Measurements from ENCODE around the gene KRT81.

GRCh38 chr12:52259657-52260243, 31.6 kb downstream of the KRT81 start:
- no peak for TF ChIP-seq BHLHE40 (IDR thresholded peaks at IDR 0.05; ENCODE audit: borderline replicate concordance)
- TF ChIP-seq FOXA1 (IDR thresholded peaks at IDR 0.05): no peak
- TF ChIP-seq FOXK2 (IDR thresholded peaks at IDR 0.05): no peak
- TF ChIP-seq NFRKB (IDR thresholded peaks at IDR 0.05): no peak
- no peak for TF ChIP-seq SP1 (IDR thresholded peaks at IDR 0.05)
- no peak for TF ChIP-seq ZNF384 (IDR thresholded peaks at IDR 0.05)
- TF ChIP-seq SUZ12 (IDR thresholded peaks at IDR 0.05): no peak
- no peak for TF ChIP-seq CTBP1 (IDR thresholded peaks at IDR 0.05; ENCODE audit: borderline replicate concordance)
- TF ChIP-seq PKNOX1 (IDR thresholded peaks at IDR 0.05): no peak
- no peak for TF ChIP-seq ARNT (IDR thresholded peaks at IDR 0.05)
- no peak for TF ChIP-seq HDGF (IDR thresholded peaks at IDR 0.05; ENCODE audit: borderline replicate concordance)
- no peak for TF ChIP-seq TARDBP (IDR thresholded peaks at IDR 0.05)
- TF ChIP-seq ELF4 (IDR thresholded peaks at IDR 0.05): no peak

Measured in HEK293T (cell line).